Fibroblast of mammary gland (primary cell): ENCODE data around the gene IGSF5.

Experiments
- DNase-seq: peaks from one replicate; pipeline ENCODE4 v3.0.0-alpha.2; 2010; ENCODE audit warnings: low read depth
- H3K4me3 ChIP-seq: 2 replicates; pipeline ENCODE4 v1.5.1; 2011; ENCODE audit warnings: low read depth, mild to moderate bottlenecking, low read length, moderate library complexity; ENCODE audit not compliant: control insufficient read depth
- CTCF ChIP-seq: conservative IDR thresholded peaks from 2 replicates; pipeline ENCODE4 v1.5.1; 2011; ENCODE audit warnings: low read depth, low read length, inconsistent platforms; ENCODE audit not compliant: control insufficient read depth, insufficient read depth

IGSF5 gene

GRCh38 chr21:39710866-39711265, 34.1 kb upstream of the IGSF5 start:
- no peak for DNase-seq
- TF ChIP-seq CTCF, result no peak
- no peak overlapping the region for H3K4me3 ChIP-seq

GRCh38 chr21:39712273-39712672, 32.7 kb upstream of the IGSF5 start:
- no peak overlapping the region for H3K4me3 ChIP-seq
- no peak for DNase-seq
- TF ChIP-seq CTCF, result no peak

- no peak for DNase-seq
- TF ChIP-seq CTCF, result no peak
- no peak overlapping the region for H3K4me3 ChIP-seq
Observed at GRCh38 chr21:39712976-39713375, 32.0 kb upstream of the IGSF5 start.

GRCh38 chr21:39713905-39714304, 31.1 kb upstream of the IGSF5 start:
- TF ChIP-seq CTCF, result no peak
- no peak overlapping the region for H3K4me3 ChIP-seq
- DNase-seq, result peak; percentile 6

- no peak for TF ChIP-seq CTCF
- H3K4me3 ChIP-seq, result no peak overlapping the region
- no peak for DNase-seq
Observed at GRCh38 chr21:39714331-39714730, 30.7 kb upstream of the IGSF5 start.

DNA sequence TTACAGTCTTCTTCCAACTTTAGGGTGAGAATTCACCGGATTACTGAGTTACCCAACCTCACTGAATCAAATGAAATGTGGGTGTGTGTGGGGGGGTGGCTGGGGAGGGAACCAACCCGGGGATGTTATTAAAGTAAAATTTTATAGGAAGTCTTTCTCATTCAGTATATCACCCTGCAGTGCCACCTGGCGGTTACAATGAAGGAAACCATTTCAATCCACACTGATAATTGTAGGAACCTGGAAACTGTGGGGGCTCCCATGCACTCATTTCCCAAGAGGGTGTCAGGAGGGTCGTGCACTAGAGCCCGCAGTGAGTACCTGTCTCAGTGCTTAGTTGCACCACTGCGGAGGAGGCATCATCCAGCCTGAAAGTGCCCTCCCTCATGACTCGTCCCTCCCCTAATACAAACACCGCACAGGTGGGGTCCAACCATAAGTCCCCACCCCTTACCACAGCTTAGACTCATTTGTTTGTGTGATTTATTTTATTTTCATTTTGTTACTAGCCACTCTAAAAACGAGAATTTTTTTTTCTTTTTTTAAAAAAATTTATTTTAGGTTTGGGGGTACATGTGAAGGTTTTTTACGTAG, 29.1 kb upstream of the IGSF5 start:
- DNase-seq, result peak; percentile 41
- peak; percentile 52 for TF ChIP-seq CTCF
- H3K4me3 ChIP-seq, result no peak overlapping the region
